Putamen (tissue), 1 donor: Measurements from ENCODE around the gene GFOD1.

ENCODE experiments used
- DNase-seq: peaks from one replicate; pipeline ENCODE4 v3.0.0-alpha.2; 2016; ENCODE audit warnings: low spot score

Gene GFOD1

GRCh38 chr6:13315896-13316295, 171.5 kb downstream of the GFOD1 start:
- DNase-seq: no peak

- DNase-seq: no peak
Measured at GRCh38 chr6:13314806-13315205, 172.6 kb downstream of the GFOD1 start.

GRCh38 chr6:13311155-13311554, 176.2 kb downstream of the GFOD1 start:
- no peak for DNase-seq

- no peak for DNase-seq
Measured at GRCh38 chr6:13308332-13308731, 179.1 kb downstream of the GFOD1 start.
